ENCODE measurements around the gene KRTAP5-8.

DNA sequence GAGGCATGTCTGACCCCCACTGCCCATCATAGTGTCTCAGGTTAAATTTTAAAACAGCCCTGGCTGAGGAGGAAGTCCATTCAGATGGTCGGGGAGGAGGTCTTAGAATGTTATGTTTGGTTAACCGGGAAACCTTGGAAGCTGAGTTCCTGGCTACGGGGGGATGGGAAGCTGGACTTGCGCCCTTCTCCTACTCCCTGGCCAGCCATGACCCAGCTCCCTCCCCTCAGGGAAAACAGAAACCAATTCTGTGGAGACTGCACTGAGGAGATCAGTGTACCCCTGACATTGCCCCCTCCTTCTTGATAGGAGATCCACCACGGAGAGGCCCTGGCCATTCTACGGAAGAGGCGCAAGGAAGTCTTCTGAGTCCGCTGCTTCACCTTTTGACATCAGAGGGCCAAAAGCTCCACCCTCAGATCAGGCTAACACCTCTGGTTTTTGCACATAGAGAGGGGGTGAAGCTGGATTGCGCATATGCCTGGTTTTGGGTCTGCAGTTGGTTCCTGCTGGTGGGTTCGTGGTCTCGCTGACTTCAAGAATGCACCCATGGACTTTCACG, 7.7 kb downstream of the KRTAP5-8 start:
- TF ChIP-seq, protein P1, sequence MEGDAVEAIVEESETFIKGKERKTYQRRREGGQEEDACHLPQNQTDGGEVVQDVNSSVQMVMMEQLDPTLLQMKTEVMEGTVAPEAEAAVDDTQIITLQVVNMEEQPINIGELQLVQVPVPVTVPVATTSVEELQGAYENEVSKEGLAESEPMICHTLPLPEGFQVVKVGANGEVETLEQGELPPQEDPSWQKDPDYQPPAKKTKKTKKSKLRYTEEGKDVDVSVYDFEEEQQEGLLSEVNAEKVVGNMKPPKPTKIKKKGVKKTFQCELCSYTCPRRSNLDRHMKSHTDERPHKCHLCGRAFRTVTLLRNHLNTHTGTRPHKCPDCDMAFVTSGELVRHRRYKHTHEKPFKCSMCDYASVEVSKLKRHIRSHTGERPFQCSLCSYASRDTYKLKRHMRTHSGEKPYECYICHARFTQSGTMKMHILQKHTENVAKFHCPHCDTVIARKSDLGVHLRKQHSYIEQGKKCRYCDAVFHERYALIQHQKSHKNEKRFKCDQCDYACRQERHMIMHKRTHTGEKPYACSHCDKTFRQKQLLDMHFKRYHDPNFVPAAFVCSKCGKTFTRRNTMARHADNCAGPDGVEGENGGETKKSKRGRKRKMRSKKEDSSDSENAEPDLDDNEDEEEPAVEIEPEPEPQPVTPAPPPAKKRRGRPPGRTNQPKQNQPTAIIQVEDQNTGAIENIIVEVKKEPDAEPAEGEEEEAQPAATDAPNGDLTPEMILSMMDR (IDR thresholded peaks at IDR 0.05; ENCODE audit: low read depth, low read length, missing input control), result no peak
- TF ChIP-seq RAD21 (IDR thresholded peaks at IDR 0.05) (no peak), MAX (IDR thresholded peaks at IDR 0.05) (no peak), EGR1 (IDR thresholded peaks at IDR 0.05; ENCODE audit: low read depth in 2 of 2) (no peak), YY1 (IDR thresholded peaks at IDR 0.05) (no peak), TAF1 (conservative IDR thresholded peaks at IDR 0.05) (no peak)
